ENCODE measurements around the gene CD248.
A peak's percentile ranks its signal among the peaks of the same experiment; 100 is the strongest.

Gene CD248

GRCh38 chr11:66268952-66269905 is 47.6 kb downstream of the CD248 start:
- DNase-seq, result no peak

DNA sequence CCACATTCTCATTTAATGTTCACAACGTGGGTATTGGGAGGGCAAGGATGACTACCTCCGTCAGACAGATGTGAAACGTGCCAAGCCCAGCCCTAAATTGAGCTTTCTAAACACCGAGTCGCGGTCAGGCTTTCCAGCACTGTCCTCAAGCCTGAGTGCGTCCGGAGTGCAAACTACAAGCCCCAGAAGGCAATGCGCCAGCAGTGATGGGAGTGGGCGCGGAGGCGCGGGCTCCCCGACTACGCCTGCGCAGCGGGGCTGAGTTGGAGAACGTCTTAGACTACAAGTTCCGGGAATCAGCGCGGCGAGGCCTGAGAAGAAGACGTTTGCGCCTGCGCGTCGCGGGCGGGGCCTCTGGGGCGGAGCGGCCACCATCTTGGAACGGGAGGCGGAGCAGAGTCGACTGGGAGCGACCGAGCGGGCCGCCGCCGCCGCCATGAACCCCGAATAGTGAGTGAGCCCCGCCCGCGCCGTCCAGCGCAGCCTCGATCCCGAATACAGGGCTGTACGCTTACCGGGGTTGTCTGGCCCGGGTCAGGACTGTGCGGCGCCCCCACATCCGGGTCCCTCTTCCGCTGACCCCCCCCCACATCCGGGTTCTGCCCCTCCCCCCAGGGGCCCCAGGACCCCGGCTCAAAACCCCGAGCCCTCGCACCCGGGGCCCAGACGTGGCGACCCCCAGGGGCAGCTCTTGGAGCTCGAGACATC is 48.4 kb downstream of the CD248 start, which contains the start of gene RAB1B:
RAB1B (plus strand) TSS at position 396 of the 708 bp plus-strand sequence; CDS start at position 437, 41 bp downstream.
- DNase-seq, result peak; percentile 99

DNA sequence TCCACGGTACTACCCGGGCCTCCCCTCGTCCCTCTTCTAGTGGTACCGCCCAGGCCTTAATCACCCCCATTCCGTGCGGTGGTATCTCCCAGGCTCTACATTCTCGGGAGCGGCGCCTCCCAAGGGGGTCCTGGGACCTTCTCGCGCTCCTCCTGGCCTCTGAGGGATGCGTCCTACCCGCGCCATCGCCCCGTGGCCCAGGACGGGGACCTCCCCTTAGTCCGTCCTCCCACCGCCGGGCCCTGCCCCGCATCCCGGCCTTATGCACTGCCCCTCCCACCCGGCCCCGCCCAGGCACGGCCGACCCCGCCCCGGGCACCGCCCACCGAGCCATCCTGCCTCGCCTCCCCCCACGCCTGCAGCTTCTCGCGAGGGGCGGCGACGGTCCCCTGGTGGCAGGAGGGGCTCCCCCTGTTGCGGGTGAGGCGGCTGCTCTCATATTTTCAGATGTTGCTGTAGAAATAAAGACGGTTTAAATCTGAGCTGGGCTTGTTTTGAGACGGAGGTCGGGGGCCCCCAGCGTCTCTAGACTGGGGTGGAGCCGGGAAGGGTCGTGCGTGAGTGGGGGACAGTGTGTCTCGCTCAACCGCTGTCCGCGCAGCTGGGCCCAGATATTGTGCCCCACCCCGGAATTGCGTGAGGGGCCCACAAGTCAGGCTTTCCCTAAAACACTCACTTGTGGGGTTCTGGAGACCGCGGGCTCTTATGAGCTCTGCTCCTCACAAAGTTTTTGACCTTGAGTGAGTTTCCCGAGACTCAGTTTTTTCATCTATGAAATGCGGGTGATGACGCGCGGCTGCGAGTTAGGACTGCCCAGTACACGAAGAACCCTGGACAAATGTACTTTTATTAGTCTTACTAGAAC is 49.2 kb downstream of the CD248 start:
- peak; percentile 83 to 88 for DNase-seq

DNA sequence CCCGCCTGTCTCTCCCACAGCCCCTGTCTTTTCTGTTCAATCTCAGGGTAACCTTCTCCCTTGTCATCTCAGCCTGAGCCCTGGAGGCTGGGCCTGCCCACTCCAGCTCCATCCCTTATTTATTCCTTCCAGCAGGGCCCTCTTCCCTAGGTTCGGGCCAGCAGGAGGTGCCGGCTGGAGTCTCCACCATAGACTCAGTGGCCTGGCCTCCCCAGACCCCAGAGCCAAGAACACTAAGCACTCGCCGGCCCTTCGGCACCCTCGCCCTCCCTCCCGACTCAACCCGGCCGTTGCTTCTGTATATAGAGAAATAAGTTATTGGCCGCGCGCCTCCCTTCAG is 49.8 kb downstream of the CD248 start:
- DNase-seq, result no peak

DNA sequence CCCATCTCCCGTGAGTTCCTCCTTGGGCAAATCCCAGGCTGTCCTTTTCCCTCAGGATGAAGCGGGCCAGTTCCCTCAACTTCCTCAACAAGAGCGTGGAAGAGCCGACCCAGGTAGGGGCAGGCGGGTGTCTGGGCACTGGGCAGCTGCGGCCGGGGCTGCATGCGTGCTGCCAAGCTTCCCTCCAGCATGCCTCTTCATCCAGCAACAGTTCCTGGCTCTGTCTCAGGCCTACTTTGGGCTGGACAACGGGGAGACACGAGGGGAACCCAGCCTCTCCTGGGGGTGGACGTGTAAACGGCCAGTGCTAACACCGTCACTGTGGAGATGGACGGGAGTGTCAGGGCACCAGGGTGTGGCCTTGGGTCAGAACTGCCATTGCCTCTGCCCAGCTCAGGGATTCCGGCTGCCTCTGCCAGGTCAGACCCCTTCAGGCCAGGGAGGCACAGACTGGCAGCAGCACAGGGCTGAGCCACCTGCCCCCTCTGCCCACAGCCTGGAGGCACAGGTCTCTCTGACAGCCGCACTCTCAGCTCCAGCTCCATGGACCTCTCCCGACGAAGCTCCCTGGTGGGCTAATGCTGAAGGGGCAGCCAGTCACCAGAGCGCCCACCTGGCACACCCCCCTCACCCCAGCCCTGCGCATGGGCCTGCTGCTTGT is 50.3 kb downstream of the CD248 start:
- DNase-seq, result no peak

- DNase-seq, result no peak
These were observed 51.1 kb downstream of the CD248 start for GRCh38 chr11:66265531-66266377.

- DNase-seq, result peak in 1 of 2 experiments; percentile 20
These were observed 51.9 kb downstream of the CD248 start for GRCh38 chr11:66264914-66265313.

All from NCI-H1930 (cell line).